ENCODE data around the gene ACSS1.

- TF ChIP-seq CTCF (conservative IDR thresholded peaks at IDR 0.05; ENCODE audit: low read depth, low read length): no peak
- no peak for TF ChIP-seq EZH2 (IDR thresholded peaks at IDR 0.05; ENCODE audit: low read length, unreplicated experiment)
- no peak for TF ChIP-seq EZH2phosphoT487 (IDR thresholded peaks at IDR 0.05; ENCODE audit: borderline replicate concordance, low read length)
Observed at GRCh38 chr20:25025986-25026605, 31.8 kb downstream of the ACSS1 start.
